ENCODE measurements around the gene BHLHE41. TPM values are rescaled to one million over a fixed set of nuclear protein-coding genes. Genes with fewer than 3 reads are reported as not detected.

BHLHE41 gene
- polyA plus RNA-seq, 1 donor (not counting 4 experiments of a cell fraction or from before 2014, with no cell fraction given): 1.4 TPM

GRCh38 chr12:26150736-26151450 lies 26.1 kb upstream of the BHLHE41 start:
- Histone ChIP-seq H3K27me3 (ENCODE audit: control insufficient read depth, extremely low read depth, insufficient read depth, low read length) (no peaks in the 10 kb centered on the region), H2AFZ (ENCODE audit: control insufficient read depth, low read length) (no peak overlapping the region), H3K4me1 (ENCODE audit: control insufficient read depth, extremely low read depth, insufficient read depth, low read length) (peaks cover 25% of the 10 kb centered on the region), H3K4me2 (ENCODE audit: control insufficient read depth, extremely low read depth, insufficient read depth, low read depth, low read length) (no peak overlapping the region), H4K20me1 (ENCODE audit: control insufficient read depth, extremely low read depth, insufficient read depth, low read length) (no peaks in the 10 kb centered on the region), H3K9ac (ENCODE audit: control insufficient read depth, extremely low read depth, insufficient read depth, low read length) (no peak overlapping the region), H3K4me3 (ENCODE audit: control insufficient read depth in 2 of 3, extremely low read depth in 1 of 3, insufficient read depth in 2 of 3, low read depth in 1 of 3, low read length in 3 of 3) (no peak overlapping the region), H3K9me1 (ENCODE audit: control insufficient read depth, extremely low read depth, insufficient read depth, low read length) (no peaks in the 10 kb centered on the region), H3K27ac (ENCODE audit: control insufficient read depth, insufficient read depth, low read length) (no peak overlapping the region), H3K79me2 (ENCODE audit: control insufficient read depth, insufficient read depth, low read length) (no peaks in the 10 kb centered on the region), H3K9me3 (ENCODE audit: control insufficient read depth, low read depth, low read length) (no peaks in the 10 kb centered on the region), H3K36me3 (ENCODE audit: control insufficient read depth in 2 of 2, extremely low read depth in 1 of 2, insufficient read depth in 2 of 2, low read length in 2 of 2) (no peaks in the 10 kb centered on the region)
- TF ChIP-seq CTCF (optimal IDR thresholded peaks at IDR 0.05 in 1 of 3, IDR thresholded peaks at IDR 0.05 in 1 of 3, conservative IDR thresholded peaks at IDR 0.05 in 1 of 3; ENCODE audit: extremely low read depth in 1 of 3, insufficient read depth in 2 of 3, low read length in 3 of 3) (no peak), EZH2 (IDR thresholded peaks at IDR 0.05; ENCODE audit: low read length) (no peak)
- dilution Hi-C loops (cut with MboI; ENCODE audit: extremely low pct_ligation_motif_present, low sequenced_read_pairs): no loop called here
- no peak for FAIRE-seq
- no peak for DNase-seq (ENCODE audit: low read depth, low spot score)

GRCh38 chr12:26149968-26150500 lies 25.2 kb upstream of the BHLHE41 start:
- Histone ChIP-seq H3K27ac (ENCODE audit: control insufficient read depth, insufficient read depth, low read length) (no peak overlapping the region), H3K79me2 (ENCODE audit: control insufficient read depth, insufficient read depth, low read length) (no peaks in the 10 kb centered on the region), H2AFZ (ENCODE audit: control insufficient read depth, low read length) (no peak overlapping the region)

More at GRCh38 chr12:26149968-26150500, 25.2 kb upstream of the BHLHE41 start:
- dilution Hi-C loops (cut with MboI; ENCODE audit: extremely low pct_ligation_motif_present, low sequenced_read_pairs): no loop called here
- Histone ChIP-seq H3K9me1 (ENCODE audit: control insufficient read depth, extremely low read depth, insufficient read depth, low read length) (no peaks in the 10 kb centered on the region), H3K9me3 (ENCODE audit: control insufficient read depth, low read depth, low read length) (no peaks in the 10 kb centered on the region), H3K4me2 (ENCODE audit: control insufficient read depth, extremely low read depth, insufficient read depth, low read depth, low read length) (no peak overlapping the region), H3K4me3 (ENCODE audit: control insufficient read depth in 2 of 3, extremely low read depth in 1 of 3, insufficient read depth in 2 of 3, low read depth in 1 of 3, low read length in 3 of 3) (no peak overlapping the region), H4K20me1 (ENCODE audit: control insufficient read depth, extremely low read depth, insufficient read depth, low read length) (no peaks in the 10 kb centered on the region), H3K9ac (ENCODE audit: control insufficient read depth, extremely low read depth, insufficient read depth, low read length) (no peak overlapping the region), H3K36me3 (ENCODE audit: control insufficient read depth in 2 of 2, extremely low read depth in 1 of 2, insufficient read depth in 2 of 2, low read length in 2 of 2) (no peaks in the 10 kb centered on the region), H3K27me3 (ENCODE audit: control insufficient read depth, extremely low read depth, insufficient read depth, low read length) (no peaks in the 10 kb centered on the region), H3K4me1 (ENCODE audit: control insufficient read depth, extremely low read depth, insufficient read depth, low read length) (peaks cover 22% of the 10 kb centered on the region)
- TF ChIP-seq EZH2 (IDR thresholded peaks at IDR 0.05; ENCODE audit: low read length) (no peak), CTCF (optimal IDR thresholded peaks at IDR 0.05 in 1 of 3, IDR thresholded peaks at IDR 0.05 in 1 of 3, conservative IDR thresholded peaks at IDR 0.05 in 1 of 3; ENCODE audit: extremely low read depth in 1 of 3, insufficient read depth in 2 of 3, low read length in 3 of 3) (no peak)
- DNase-seq (ENCODE audit: low read depth, low spot score): no peak
- no peak for FAIRE-seq
